Activated naive CD8-positive, alpha-beta T cell treated with anti-CD3 and anti-CD28 coated beads, Interleukin-2, amount 50 U/mL, for 24 hours (primary cell): ENCODE measurements around the gene ZDHHC11B.
"Not testable (repeated sequence)": the region's sequence is repeated elsewhere in the genome, so short reads cannot be mapped to it uniquely, and the experiment has no call there.

Experiments
- ATAC-seq: fragments of 150-1000 bp; cut with Tn5 transposase; one replicate; pipeline ENCODE4 v1.10.0; 2021
- DNase-seq: peaks from one replicate; pipeline ENCODE4 v3.0.0; 2021
- H3K27ac Mint-ChIP-seq: one replicate; pipeline ENCODE4 v1.8.0; 2021; ENCODE audit warnings: mild to moderate bottlenecking, mixed read lengths
- H3K27me3 Mint-ChIP-seq: one replicate; pipeline ENCODE4 v1.8.0; 2021; ENCODE audit warnings: mixed read lengths
- H3K36me3 Mint-ChIP-seq: one replicate; pipeline ENCODE4 v1.8.0; 2021; ENCODE audit warnings: low read depth, mixed read lengths
- H3K4me1 Mint-ChIP-seq: one replicate; pipeline ENCODE4 v1.8.0; 2021; ENCODE audit warnings: mixed read lengths
- H3K4me3 Mint-ChIP-seq: one replicate; pipeline ENCODE4 v1.8.0; 2021; ENCODE audit warnings: mild to moderate bottlenecking, moderate library complexity, mixed read lengths
- H3K9me3 Mint-ChIP-seq: one replicate; pipeline ENCODE4 v1.8.0; 2021; ENCODE audit warnings: mixed read lengths

Gene ZDHHC11B

GRCh38 chr5:777756-778161, 6.8 kb downstream of the ZDHHC11B start:
- H3K4me1 Mint-ChIP-seq: no peaks in the 10 kb centered on the region
- peaks cover 6% of the 10 kb centered on the region for H3K27me3 Mint-ChIP-seq
- no peaks in the 10 kb centered on the region for H3K9me3 Mint-ChIP-seq
- DNase-seq: no peak
- no peak overlapping the region for H3K27ac Mint-ChIP-seq
- no peaks in the 10 kb centered on the region for H3K36me3 Mint-ChIP-seq
- H3K4me3 Mint-ChIP-seq: no peak overlapping the region
- ATAC-seq: no peak

GRCh38 chr5:776862-777711, 7.4 kb downstream of the ZDHHC11B start:
- DNase-seq (no peak), ATAC-seq (no peak)
- Mint-ChIP-seq H3K27me3 (peaks cover 6% of the 10 kb centered on the region), H3K4me1 (no peaks in the 10 kb centered on the region), H3K4me3 (no peak overlapping the region), H3K9me3 (no peaks in the 10 kb centered on the region), H3K27ac (no peak overlapping the region), H3K36me3 (no peaks in the 10 kb centered on the region)

- Mint-ChIP-seq H3K4me1 (no peaks in the 10 kb centered on the region), H3K9me3 (no peaks in the 10 kb centered on the region), H3K36me3 (no peaks in the 10 kb centered on the region), H3K27ac (no peak overlapping the region), H3K27me3 (peaks cover 6% of the 10 kb centered on the region), H3K4me3 (no peak overlapping the region)
- no peak for DNase-seq
- ATAC-seq: no peak
Measured at GRCh38 chr5:775961-776861, 8.3 kb downstream of the ZDHHC11B start.

GRCh38 chr5:775595-775960, 9.0 kb downstream of the ZDHHC11B start:
- ATAC-seq, H3K27ac Mint-ChIP-seq, H3K27me3 Mint-ChIP-seq, DNase-seq, H3K4me3 Mint-ChIP-seq, H3K9me3 Mint-ChIP-seq, H3K36me3 Mint-ChIP-seq, H3K4me1 Mint-ChIP-seq: not testable (repeated sequence)

- not testable (repeated sequence) for H3K27me3 Mint-ChIP-seq, H3K36me3 Mint-ChIP-seq, DNase-seq, H3K27ac Mint-ChIP-seq, H3K4me1 Mint-ChIP-seq, H3K9me3 Mint-ChIP-seq, ATAC-seq, H3K4me3 Mint-ChIP-seq
Measured at GRCh38 chr5:774854-775505, 9.5 kb downstream of the ZDHHC11B start.

- H3K9me3 Mint-ChIP-seq, H3K27ac Mint-ChIP-seq, ATAC-seq, DNase-seq, H3K36me3 Mint-ChIP-seq, H3K4me1 Mint-ChIP-seq, H3K27me3 Mint-ChIP-seq, H3K4me3 Mint-ChIP-seq: not testable (repeated sequence)
Measured at GRCh38 chr5:774304-774703, 10.2 kb downstream of the ZDHHC11B start.

- Mint-ChIP-seq H3K27ac (no peak overlapping the region), H3K4me1 (no peaks in the 10 kb centered on the region), H3K9me3 (no peaks in the 10 kb centered on the region), H3K36me3 (no peaks in the 10 kb centered on the region), H3K27me3 (peaks cover 6% of the 10 kb centered on the region), H3K4me3 (no peak overlapping the region)
- DNase-seq: no peak
- no peak for ATAC-seq
Measured at GRCh38 chr5:773517-774264, 10.8 kb downstream of the ZDHHC11B start.

- H3K9me3 Mint-ChIP-seq, H3K27ac Mint-ChIP-seq, DNase-seq, H3K27me3 Mint-ChIP-seq, H3K36me3 Mint-ChIP-seq, H3K4me1 Mint-ChIP-seq, H3K4me3 Mint-ChIP-seq, ATAC-seq: not testable (repeated sequence)
Measured at GRCh38 chr5:772931-773330, 11.6 kb downstream of the ZDHHC11B start.

GRCh38 chr5:772547-772890, 12.0 kb downstream of the ZDHHC11B start:
- not testable (repeated sequence) for H3K27me3 Mint-ChIP-seq, ATAC-seq, H3K9me3 Mint-ChIP-seq, H3K27ac Mint-ChIP-seq, DNase-seq, H3K4me1 Mint-ChIP-seq, H3K4me3 Mint-ChIP-seq, H3K36me3 Mint-ChIP-seq

- H3K27ac Mint-ChIP-seq, ATAC-seq, H3K4me1 Mint-ChIP-seq, H3K36me3 Mint-ChIP-seq, H3K4me3 Mint-ChIP-seq, H3K27me3 Mint-ChIP-seq, H3K9me3 Mint-ChIP-seq, DNase-seq: not testable (repeated sequence)
Measured at GRCh38 chr5:771841-772546, 12.5 kb downstream of the ZDHHC11B start.

- not testable (repeated sequence) for H3K27ac Mint-ChIP-seq, H3K27me3 Mint-ChIP-seq, H3K36me3 Mint-ChIP-seq, ATAC-seq, DNase-seq, H3K9me3 Mint-ChIP-seq, H3K4me1 Mint-ChIP-seq, H3K4me3 Mint-ChIP-seq
Measured at GRCh38 chr5:771087-771781, 13.3 kb downstream of the ZDHHC11B start.

GRCh38 chr5:770585-770984, 13.9 kb downstream of the ZDHHC11B start:
- H3K4me3 Mint-ChIP-seq, H3K27ac Mint-ChIP-seq, ATAC-seq, DNase-seq, H3K27me3 Mint-ChIP-seq, H3K4me1 Mint-ChIP-seq, H3K9me3 Mint-ChIP-seq, H3K36me3 Mint-ChIP-seq: not testable (repeated sequence)

GRCh38 chr5:769485-770145, 14.9 kb downstream of the ZDHHC11B start:
- ATAC-seq, H3K36me3 Mint-ChIP-seq, H3K4me3 Mint-ChIP-seq, H3K9me3 Mint-ChIP-seq, H3K4me1 Mint-ChIP-seq, DNase-seq, H3K27me3 Mint-ChIP-seq, H3K27ac Mint-ChIP-seq: not testable (repeated sequence)
